HepG2 (cell line): ENCODE results near the gene TMEM132D. TPM values are rescaled to one million over a fixed set of nuclear protein-coding genes. Genes with fewer than 3 reads are reported as not detected.
A peak's percentile ranks its signal among the peaks of the same experiment; 100 is the strongest.

Experiments
- ATAC-seq: fragments of 200-7000 bp; cut with Tn5 transposase; 3 replicates; pipeline ENCODE4 v1.9.1; 2020; ENCODE audit warnings: mild to moderate bottlenecking, moderate library complexity
- BruUV-seq: library from RNA; stranded (reverse); fragments of 400-500 nt; replicated peaks from 2 replicates; lab custom pipeline; 2021; lab: Mats Ljungman, UMichigan
- CTCF ChIA-PET: fragments of 300-600 bp; formaldehyde crosslinking; extraction: SDS; loops from one replicate; lab custom pipeline; 2021; ENCODE audit warnings: low total read pairs, inconsistent platforms, low intra/inter-chr PET ratio; lab: Yijun Ruan, JAX
- POLR2A ChIA-PET: fragments of 350-600 bp; sonication (Branson Sonifier 250); formaldehyde crosslinking; loops from one replicate; lab custom pipeline; 2020; ENCODE audit warnings: antibody characterized with exemption, inconsistent platforms; lab: Yijun Ruan, JAX
- DNase-seq: peaks from one replicate; pipeline ENCODE4 v3.0.0-alpha.2; 2015; ENCODE audit warnings: low spot score
- FAIRE-seq: peaks from 3 replicates; lab custom pipeline; 2011; peaks lifted over from hg19 to GRCh38; lab: Jason Lieb, UNC
- H2AFZ ChIP-seq: one replicate; pipeline ENCODE4 v1.6.1; 2011; ENCODE audit warnings: low read length, inconsistent platforms
- H3K27ac ChIP-seq: fragments of 300-600 bp; 3 replicates; pipeline ENCODE4 v1.8.0; 2011; ENCODE audit warnings: mixed run types, mild to moderate bottlenecking, mixed read lengths, low read length, inconsistent platforms; ENCODE audit not compliant: insufficient read depth; ENCODE audit errors: extremely low read length
- H3K27me3 ChIP-seq, 2 experiments: fragments of 200-600 bp in 1 of 2; 2 replicates in 1 of 2; 3 replicates in 1 of 2; pipeline versions ENCODE4 v1.6.0 to v1.8.0; 2011; ENCODE audit warnings: low read length in 2 of 2, mild to moderate bottlenecking in 2 of 2, moderate library complexity in 2 of 2, inconsistent platforms in 1 of 2; ENCODE audit not compliant: insufficient read depth in 2 of 2, control insufficient read depth in 1 of 2
- H3K36me3 ChIP-seq, 2 experiments: fragments of 200-600 bp in 1 of 2; replicated peaks in 1 of 2; 2 replicates in 1 of 2; 3 replicates in 1 of 2; pipeline versions ENCODE4 v1.5.1 to v1.8.0; 2011; ENCODE audit warnings: low read length in 2 of 2, inconsistent platforms in 1 of 2; ENCODE audit not compliant: insufficient read depth in 2 of 2, control insufficient read depth in 1 of 2
- H3K4me1 ChIP-seq: 2 replicates; pipeline ENCODE4 v1.5.1; 2012; ENCODE audit warnings: low read length, inconsistent platforms; ENCODE audit not compliant: insufficient read depth
- H3K4me2 ChIP-seq: 2 replicates; pipeline ENCODE4 v1.6.0; 2011; ENCODE audit warnings: low read depth, low read length, inconsistent platforms
- H3K4me3 ChIP-seq, 3 experiments: fragments of 200-600 bp in 1 of 3; sonication (generic), shearing (Covaris generic) in 1 of 3; replicated peaks in 1 of 3; 2 replicates each; pipeline ENCODE4 v1.5.1; 2011 to 2016; ENCODE audit warnings: low read length in 3 of 3, inconsistent platforms in 2 of 3, low read depth in 2 of 3, mild to moderate bottlenecking in 2 of 3, control low read depth in 1 of 3, mixed read lengths in 1 of 3; ENCODE audit not compliant: insufficient read depth in 1 of 3
- H3K79me2 ChIP-seq: one replicate; pipeline ENCODE4 v1.6.1; 2011; ENCODE audit warnings: low read length, inconsistent platforms; ENCODE audit not compliant: insufficient read depth
- H3K9ac ChIP-seq: 2 replicates; pipeline ENCODE4 v1.6.0; 2011; ENCODE audit warnings: mild to moderate bottlenecking, low read depth, low read length, inconsistent platforms; ENCODE audit not compliant: insufficient read depth
- H3K9me3 ChIP-seq: 2 replicates; pipeline ENCODE4 v1.5.1; 2012; ENCODE audit warnings: mild to moderate bottlenecking, low read length
- H4K20me1 ChIP-seq: 2 replicates; pipeline ENCODE4 v1.6.0; 2011; ENCODE audit warnings: inconsistent platforms, mild to moderate bottlenecking, low read length, moderate library complexity; ENCODE audit not compliant: insufficient read depth
- HIC2 ChIP-seq: sonication (generic); formaldehyde crosslinking; IDR thresholded peaks from 2 replicates; pipeline ENCODE4 v1.9.0; 2022; ENCODE audit warnings: low read depth, missing genetic modification reagents
- KAT8 ChIP-seq: IDR thresholded peaks from 2 replicates; pipeline ENCODE4 v1.6.1; 2016; ENCODE audit warnings: missing genetic modification reagents, missing compliant biosample characterization
- ZFP36 ChIP-seq: fragments of 150-350 bp; IDR thresholded peaks from 2 replicates; pipeline ENCODE4 v1.6.1; 2018; ENCODE audit warnings: borderline replicate concordance, low read length, low read depth; ENCODE audit not compliant: partially characterized antibody
- ZNF275 ChIP-seq: sonication (generic); formaldehyde crosslinking; IDR thresholded peaks from 2 replicates; pipeline ENCODE4 v1.8.0; 2022; ENCODE audit warnings: missing genetic modification reagents, mild to moderate bottlenecking, inconsistent platforms, borderline replicate concordance
- ZNF281 ChIP-seq: sonication (generic); formaldehyde crosslinking; IDR thresholded peaks from 2 replicates; pipeline ENCODE4 v1.4.0; 2020; ENCODE audit warnings: missing genetic modification reagents, borderline replicate concordance
- ZNF367 ChIP-seq: sonication (generic); formaldehyde crosslinking; IDR thresholded peaks from 2 replicates; pipeline ENCODE4 v1.4.0; 2020; ENCODE audit warnings: missing genetic modification reagents, borderline replicate concordance
- ZNF496 ChIP-seq: sonication (generic); formaldehyde crosslinking; IDR thresholded peaks from 2 replicates; pipeline ENCODE4 v1.8.1; 2023; ENCODE audit warnings: mild to moderate bottlenecking, moderate library complexity, missing genetic modification reagents; ENCODE audit not compliant: insufficient replicate concordance
- ZNF512 ChIP-seq: sonication (generic); formaldehyde crosslinking; IDR thresholded peaks from 2 replicates; pipeline ENCODE4 v1.4.0; 2020; ENCODE audit warnings: mild to moderate bottlenecking, missing genetic modification reagents
- ZNF543 ChIP-seq: sonication (generic); formaldehyde crosslinking; IDR thresholded peaks from 2 replicates; pipeline ENCODE4 v1.4.0; 2020; ENCODE audit warnings: mild to moderate bottlenecking, missing genetic modification reagents
- ZNF616 ChIP-seq: sonication (generic); formaldehyde crosslinking; IDR thresholded peaks from 2 replicates; pipeline ENCODE4 v1.5.0; 2020; ENCODE audit warnings: low read depth, mild to moderate bottlenecking, missing genetic modification reagents
- WGBS: methylation state at CpG from one replicate; pipeline ENCODE4 v1.1.6; 2017; ENCODE audit warnings: low lambda C conversion rate; 5-methylcytosine and 5-hydroxymethylcytosine counted together
- in situ Hi-C: cut with HindIII; loops from 2 replicates; pipeline ENCODE4 v1.10.0; 2017; ENCODE audit warnings: low pct_unique_long_range_greater_than_20kb; ENCODE audit not compliant: extremely low pct_ligation_motif_present
- intact Hi-C: fragments of 100-400 bp; cut with micrococcal nuclease; formaldehyde crosslinking; loops from one replicate; pipeline ENCODE4 v1.10.0; 2022; ENCODE audit not compliant: unreplicated experiment
- polyA plus RNA-seq, 8 experiments: library from polyadenylated mRNA; depleted of rRNA in 3 of 8; stranded (reverse) in 7 of 8; unstranded in 1 of 8; fragments of >200 nt; fragmentation: Illumina TruSeq in 4 of 8; extraction: Trizol in 4 of 8; gene quantifications; 2 replicates each; pipeline versions ENCODE4 v1.2.1 to v1.2.3, GENCODE V29; 2011 to 2016; ENCODE audit warnings: low read depth in 4 of 8, missing spikeins in 1 of 8, mixed read lengths in 1 of 8; ENCODE audit not compliant: insufficient read depth in 1 of 8
- total RNA-seq, 5 experiments: library from RNA; depleted of rRNA; stranded (reverse); fragments of >200 nt; fragmentation: Illumina TruSeq; extraction: Trizol; gene quantifications; 2 replicates each; pipeline ENCODE4 v1.2.3, GENCODE V29; 2016; ENCODE audit warnings: low read depth in 1 of 5

TMEM132D gene
- total and polyA plus RNA-seq, 2 of the 13 experiments (the other 11 are each of a cell fraction or from before 2014, with no cell fraction given): not detected

GRCh38 chr12:129357233-129357632 is 546.6 kb downstream of the TMEM132D start:
- Histone ChIP-seq H3K9ac (no peak overlapping the region), H3K36me3 (no peaks in the 10 kb centered on the region), H3K9me3 (no peaks in the 10 kb centered on the region), H3K27me3 (no peaks in the 10 kb centered on the region), H4K20me1 (no peaks in the 10 kb centered on the region), H3K79me2 (no peaks in the 10 kb centered on the region), H3K4me3 (no peak overlapping the region), H3K4me1 (no peaks in the 10 kb centered on the region), H2AFZ (no peak overlapping the region), H3K4me2 (no peak overlapping the region), H3K27ac (no peak overlapping the region)
- ATAC-seq (no peak), FAIRE-seq (no peak), DNase-seq (no peak)
- no TSS peak for BruUV-seq
- intact Hi-C loops: no loop called here
- TF ChIP-seq ZNF616 (no peak), ZNF512 (CRISPR knock-in tag) (0 out of 2 replicates have a peak, but pooled peaks have one; percentile 36)
- POLR2A ChIA-PET: no interaction called here
- WGBS: 34% methylated on average over 6 of the region's 6 CpGs
- in situ Hi-C loops: no loop called here
- CTCF ChIA-PET: no interaction called here

GRCh38 chr12:129351481-129351880 is 552.3 kb downstream of the TMEM132D start:
- 14% methylated on average over 5 of the region's 6 CpGs for WGBS
- H3K9me3 ChIP-seq: no peaks in the 10 kb centered on the region
- no peak for ATAC-seq
- no peak for FAIRE-seq
- no peak overlapping the region for H3K4me3 ChIP-seq
- no peaks in the 10 kb centered on the region for H4K20me1 ChIP-seq
- intact Hi-C loops: no loop called here
- CTCF ChIA-PET: no interaction called here
- H2AFZ ChIP-seq: no peak overlapping the region
- H3K4me2 ChIP-seq: no peak overlapping the region
- H3K4me1 ChIP-seq: no peaks in the 10 kb centered on the region
- no peak for DNase-seq
- in situ Hi-C loops: no loop called here
- H3K9ac ChIP-seq: no peak overlapping the region
- POLR2A ChIA-PET: no interaction called here
- H3K79me2 ChIP-seq: no peaks in the 10 kb centered on the region
- H3K36me3 ChIP-seq: no peaks in the 10 kb centered on the region
- BruUV-seq: no TSS peak
- H3K27me3 ChIP-seq: no peaks in the 10 kb centered on the region; a peak in 1 of 5 replicates
- no peak overlapping the region for H3K27ac ChIP-seq
- TF ChIP-seq ZFP36 (no peak), KAT8 (CRISPR knock-in tag) (no peak), ZNF281 (CRISPR knock-in tag) (no peak), ZNF367 (CRISPR knock-in tag) (no peak), ZNF275 (CRISPR knock-in tag) (no peak), ZNF543 (no peak), ZNF496 (CRISPR knock-in tag) (no peak), HIC2 (CRISPR knock-in tag) (no peak)
